NCI-H2107 (cell line): ENCODE results near the gene TBC1D9.

Experiments used
- DNase-seq: peaks from one replicate; lab custom pipeline; 2025; lab: John Stamatoyannopoulos, UW

Gene TBC1D9

DNA sequence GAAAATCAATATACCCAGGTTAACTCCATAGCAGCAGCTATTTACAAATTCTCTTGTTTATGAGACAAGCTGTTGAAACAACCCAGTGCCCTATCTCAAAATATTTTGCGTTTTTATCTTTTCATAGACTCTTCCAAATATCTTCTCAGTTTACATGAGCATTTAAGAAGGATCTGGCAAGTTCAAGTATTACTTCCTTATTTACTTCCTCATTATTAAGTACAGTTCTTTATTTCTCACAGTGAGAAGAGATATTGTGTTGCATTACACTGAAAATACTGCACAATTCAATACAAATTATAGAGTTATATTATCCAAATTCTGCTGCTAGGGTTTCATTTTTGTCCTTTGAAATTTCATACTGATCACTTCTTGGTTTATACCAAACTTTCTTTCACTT is 143.8 kb downstream of the TBC1D9 start:
- no peak for DNase-seq

DNA sequence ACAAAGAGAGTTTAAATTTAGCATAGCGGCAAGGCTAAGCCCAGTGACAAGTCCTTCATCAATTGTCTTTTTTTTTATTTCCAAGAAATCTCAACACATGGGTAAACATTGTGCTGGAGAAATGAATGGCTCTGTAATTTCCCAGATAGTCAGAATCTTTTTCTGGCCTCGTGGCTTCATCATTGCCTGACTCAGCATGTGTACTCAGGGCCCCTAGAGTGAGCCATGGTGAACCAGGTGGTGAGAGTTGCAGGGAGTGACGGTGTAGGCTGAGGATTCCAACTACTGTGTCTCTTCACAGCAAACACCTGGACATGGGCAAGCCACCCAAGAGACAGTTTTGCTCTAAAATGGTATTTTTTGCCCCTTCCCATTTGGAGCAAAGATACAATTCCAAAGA is 144.3 kb downstream of the TBC1D9 start:
- DNase-seq: no peak

DNA sequence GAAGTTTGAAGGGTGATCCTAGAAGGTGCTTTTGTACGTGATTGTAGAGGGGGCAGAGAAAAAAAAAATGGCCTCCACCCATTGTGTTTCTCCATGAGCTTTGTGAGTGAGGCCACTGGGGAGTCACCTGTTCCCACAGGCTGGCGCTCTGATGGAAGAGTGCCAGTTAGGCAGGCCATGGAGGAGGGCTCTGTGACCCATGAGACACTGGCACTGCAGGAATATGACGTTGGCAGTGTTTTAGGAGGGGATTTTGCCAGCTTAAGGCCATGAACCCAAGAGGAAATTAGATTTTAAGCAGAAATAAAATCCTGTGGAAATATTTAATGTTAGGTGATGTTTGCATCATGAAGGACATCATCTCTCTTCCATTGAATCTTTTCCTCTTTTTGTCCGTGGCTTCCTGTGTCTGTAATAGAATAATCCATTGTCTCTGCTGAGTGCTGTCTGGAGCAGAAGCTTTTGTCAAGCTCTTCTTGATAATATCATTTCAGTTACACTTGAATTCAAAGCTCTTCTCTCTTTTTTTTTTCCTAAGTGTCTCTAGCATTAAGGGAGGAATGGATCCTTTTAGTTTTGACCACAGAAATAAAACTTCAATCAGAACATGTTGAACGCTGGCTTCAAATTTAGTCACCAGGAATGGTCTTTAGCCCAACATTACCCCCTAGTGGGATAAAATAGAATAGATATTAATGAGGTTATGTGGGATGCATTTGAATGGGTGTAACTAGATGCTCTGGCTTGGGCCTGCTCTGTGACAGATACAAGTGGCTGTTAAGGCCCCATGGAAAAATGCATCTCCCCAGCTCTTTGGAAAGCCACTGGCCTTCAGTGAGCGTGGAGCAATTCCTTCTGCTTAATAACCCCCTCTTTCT is 146.4 kb downstream of the TBC1D9 start:
- peak; percentile 69 for DNase-seq

DNA sequence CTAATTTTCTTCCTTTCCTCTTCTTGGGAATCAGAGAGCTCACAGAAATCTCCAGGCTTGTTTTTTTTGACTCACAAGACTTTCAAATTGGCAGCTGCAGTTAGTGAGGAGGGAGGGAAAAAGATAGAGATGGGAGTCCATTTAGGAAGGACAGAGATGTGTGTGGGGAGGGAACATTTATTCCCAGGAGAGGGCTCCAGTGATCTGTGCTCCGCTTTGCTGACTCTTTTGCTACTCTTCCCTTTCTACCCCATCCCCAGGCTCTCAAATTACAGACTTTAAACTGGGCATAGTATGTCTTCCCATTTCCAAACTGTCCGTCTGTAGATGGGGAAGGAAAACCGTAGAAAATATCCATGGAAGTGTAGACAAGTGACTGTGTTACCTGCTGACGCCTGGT is 148.3 kb downstream of the TBC1D9 start:
- no peak for DNase-seq

DNA sequence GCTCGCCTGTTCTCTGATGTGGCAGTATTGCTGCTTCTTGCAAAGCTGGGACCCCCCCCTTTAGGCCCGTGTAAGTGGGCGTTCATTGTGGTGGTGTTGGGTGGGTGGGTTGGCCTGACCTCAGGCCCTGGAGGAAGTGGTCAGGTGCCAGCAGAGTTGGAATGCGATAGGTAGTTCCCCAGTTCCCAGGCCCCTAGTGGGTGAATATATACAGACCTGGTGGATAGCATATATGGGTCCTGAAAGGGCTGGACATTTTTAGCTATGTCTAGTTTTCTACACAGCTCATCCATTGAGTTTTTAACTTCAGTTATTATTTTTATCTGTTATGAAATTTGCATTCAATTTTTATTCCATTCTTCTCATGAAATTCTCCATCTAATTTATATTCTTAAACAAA is 151.6 kb downstream of the TBC1D9 start:
- no peak for DNase-seq

DNA sequence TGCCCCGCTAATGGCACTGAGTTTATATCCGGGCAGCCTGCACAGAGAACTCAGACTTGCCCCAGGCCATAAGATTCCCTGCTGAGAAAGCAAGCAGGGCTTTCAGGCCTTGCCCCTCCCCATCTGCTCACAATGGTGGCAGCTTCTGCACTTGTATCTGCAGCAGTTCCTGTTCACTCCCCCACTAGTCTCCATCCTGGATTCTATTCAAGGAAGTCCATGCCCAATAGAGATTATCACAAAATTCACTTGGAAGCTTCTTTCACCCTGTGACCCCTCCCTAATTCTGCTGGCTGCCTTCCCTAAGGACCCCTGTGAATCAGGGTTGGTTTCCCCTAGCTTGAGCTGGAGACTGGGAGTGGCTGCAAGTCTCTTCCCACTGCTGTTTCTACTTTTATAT is 152.9 kb downstream of the TBC1D9 start:
- DNase-seq: no peak

DNA sequence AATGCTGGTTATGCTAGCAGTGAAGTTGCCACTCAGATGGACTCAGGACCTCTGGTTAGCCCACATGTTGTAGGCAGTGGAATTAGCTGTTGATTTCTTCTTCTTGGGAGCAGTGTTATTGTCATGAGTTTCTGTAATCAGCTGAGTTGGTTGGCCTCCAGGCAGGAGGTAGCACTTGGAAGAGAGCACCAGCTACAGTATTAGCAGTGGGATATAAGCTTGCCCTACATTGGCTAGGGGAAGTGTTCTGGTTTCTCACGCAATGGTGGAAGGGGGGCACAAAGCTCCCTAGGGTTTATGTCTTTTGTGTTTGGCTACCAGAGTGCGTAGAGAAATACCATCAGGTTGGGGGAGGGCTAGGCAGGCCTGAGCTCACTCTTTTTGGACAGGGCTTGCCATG is 153.5 kb downstream of the TBC1D9 start:
- no peak for DNase-seq

DNA sequence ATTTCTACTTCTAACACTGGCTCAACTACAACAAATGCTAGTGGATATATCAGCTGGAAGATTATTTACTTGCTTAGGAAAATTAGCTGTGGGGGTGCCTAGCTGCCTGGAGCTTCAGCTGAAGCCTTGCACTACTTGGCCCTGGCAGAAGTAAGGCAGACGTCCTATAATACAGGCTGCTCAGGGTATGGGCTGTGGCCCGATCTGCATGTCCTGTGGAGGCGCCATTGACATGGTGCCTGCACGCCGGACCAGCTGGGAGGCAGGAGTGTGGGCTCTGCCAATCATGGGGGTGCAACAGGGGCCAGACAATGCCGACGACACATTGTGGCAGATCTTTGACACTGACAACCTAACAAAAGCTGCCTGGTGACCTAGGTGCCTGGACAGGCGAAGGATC is 155.8 kb downstream of the TBC1D9 start:
- DNase-seq: no peak

DNA sequence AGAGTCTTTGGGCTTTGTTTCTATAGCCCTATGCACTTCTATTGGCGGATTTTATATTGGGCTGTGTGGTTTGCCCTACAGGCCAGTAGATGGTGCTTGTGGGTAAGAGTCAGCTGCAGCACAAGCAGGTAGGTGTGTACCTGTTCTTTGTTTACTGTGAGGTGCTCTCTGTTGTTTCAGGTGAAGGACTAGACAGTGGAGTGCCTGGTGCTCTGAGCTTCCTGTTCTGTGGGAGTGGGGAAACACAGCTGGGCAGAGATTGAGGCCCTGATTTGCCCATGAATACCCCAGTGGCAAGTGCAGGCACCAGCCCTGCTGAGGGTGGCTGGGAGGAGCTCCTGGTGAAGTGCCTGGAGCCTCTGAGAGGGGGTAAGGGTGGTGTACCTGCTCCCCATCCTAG is 161.1 kb downstream of the TBC1D9 start:
- peak; percentile 1 for DNase-seq

DNA sequence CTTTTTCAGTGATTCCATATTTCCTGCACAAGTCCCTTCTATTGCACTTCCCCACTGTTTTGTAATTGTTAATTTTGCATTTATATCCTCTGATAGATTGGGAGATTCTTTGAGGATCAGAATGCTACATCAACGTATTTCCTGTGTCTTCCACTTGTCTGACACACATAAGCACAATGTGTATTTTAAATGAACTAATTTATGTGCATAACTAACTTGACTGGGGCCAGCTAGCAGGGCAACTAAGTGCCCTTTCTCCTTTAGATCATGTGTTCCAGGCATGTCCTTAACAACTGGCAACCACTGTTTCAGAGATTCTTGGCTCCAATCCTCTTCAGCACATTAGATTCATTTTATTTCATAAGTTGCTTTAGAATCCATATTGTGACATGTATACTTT is 171.7 kb downstream of the TBC1D9 start:
- DNase-seq: no peak

DNA sequence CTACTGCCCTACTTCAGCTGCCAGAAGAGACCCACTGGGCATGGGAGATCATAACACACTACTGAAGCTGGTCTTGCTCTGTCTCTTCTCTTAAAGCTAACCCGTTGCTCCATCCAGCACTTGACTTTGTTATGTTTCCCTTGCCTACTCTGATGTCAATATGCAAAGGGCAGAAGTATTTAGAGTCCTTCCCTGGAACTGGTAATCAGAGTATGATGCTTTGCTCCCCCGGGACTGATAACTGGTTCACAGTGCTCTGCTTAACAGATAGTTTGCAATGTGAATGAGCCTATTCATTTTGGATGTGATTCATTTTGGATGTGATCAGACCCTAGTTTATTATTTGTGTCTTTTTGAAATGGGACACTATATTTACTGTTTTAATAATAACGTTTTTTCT is 175.1 kb downstream of the TBC1D9 start:
- DNase-seq: no peak

DNA sequence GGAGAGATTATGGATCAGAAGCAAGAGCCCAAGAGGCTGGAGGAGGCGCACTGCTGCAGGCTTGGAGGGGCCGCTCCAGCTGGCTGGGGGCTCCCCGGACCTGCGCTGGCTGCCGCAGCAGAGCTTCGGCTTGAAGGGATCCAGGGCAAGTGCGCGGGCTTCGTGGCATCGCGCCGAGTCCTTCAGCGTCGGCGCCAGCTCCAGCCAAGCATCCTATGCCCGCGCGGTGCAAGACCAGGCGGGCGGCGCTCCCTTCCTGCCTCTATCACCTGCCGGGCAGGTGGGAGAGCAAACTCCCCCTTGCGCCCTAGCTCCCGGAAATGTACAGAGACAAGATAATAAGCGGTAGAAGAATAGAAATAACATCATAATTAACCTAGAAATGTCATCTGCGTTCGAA is 176.9 kb downstream of the TBC1D9 start:
- DNase-seq: no peak

DNA sequence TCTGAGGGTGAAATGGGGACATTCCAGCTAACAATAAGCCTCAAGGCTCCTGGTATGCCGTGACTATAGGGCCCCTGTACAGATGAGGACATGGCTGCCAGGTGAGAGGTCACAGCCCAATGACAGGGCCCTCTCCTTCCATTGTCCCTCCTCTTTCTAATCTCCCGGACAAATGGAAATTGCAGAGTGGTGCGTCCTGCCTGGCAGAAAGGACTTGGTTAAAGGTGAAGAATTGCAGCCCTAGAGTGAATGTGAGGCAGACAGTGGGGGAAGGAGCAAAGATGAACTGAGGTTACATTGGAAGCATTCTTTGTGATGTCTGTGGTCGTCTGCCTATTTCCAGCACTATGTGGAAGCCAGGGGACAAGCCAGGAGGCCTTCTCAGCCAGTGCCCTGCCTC is 180.7 kb downstream of the TBC1D9 start:
- no peak for DNase-seq

DNA sequence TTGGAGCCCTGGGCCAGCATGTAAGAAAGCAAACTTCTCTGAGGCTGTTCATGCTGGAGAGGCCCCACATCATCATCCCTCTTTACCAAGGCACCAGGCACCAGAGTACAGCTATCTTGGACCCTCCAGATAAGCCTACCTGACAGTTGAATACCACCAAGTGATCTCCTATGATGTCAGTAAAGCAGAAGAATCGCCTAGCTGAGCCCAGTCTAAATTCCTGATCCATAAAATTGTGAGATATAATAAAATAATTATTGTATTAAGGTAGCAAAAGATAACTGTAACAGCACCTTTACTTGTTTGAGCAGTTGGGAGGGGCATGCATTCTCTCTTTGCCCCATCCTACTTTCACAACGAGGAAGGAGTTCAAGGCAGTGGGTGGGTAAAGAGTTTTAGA is 184.6 kb downstream of the TBC1D9 start:
- no peak for DNase-seq
